GM13977 (cell line): ENCODE measurements around the gene IL32.
A peak's percentile ranks its signal among the peaks of the same experiment; 100 is the strongest.
"Not testable (repeated sequence)": the region's sequence is repeated elsewhere in the genome, so short reads cannot be mapped to it uniquely, and the experiment has no call there.

ENCODE experiments used
- DNase-seq: peaks from one replicate; pipeline ENCODE4 v3.0.0; 2012; ENCODE audit warnings: low spot score
- CTCF ChIP-seq: IDR thresholded peaks from 2 replicates; pipeline ENCODE4 v1.5.1; 2012; ENCODE audit warnings: mild to moderate bottlenecking, control low read depth; ENCODE audit not compliant: insufficient read depth; ENCODE audit errors: extremely low read depth, missing control alignments
- in situ Hi-C: fragments of 300-500 bp; cut with MboI; formaldehyde crosslinking; loops from one replicate; pipeline ENCODE4 v1.12.0; 2022; ENCODE audit warnings: low sequenced_read_pairs, low pct_unique_long_range_greater_than_20kb, mixed read lengths, inconsistent platforms; ENCODE audit not compliant: unreplicated experiment

IL32 gene

GRCh38 chr16:3047387-3047720 is 18.1 kb upstream of the IL32 start:
- in situ Hi-C loops: no loop called here
- DNase-seq: no peak

GRCh38 chr16:3049921-3050481 is 15.4 kb upstream of the IL32 start:
- in situ Hi-C loops: no loop called here
- peak; percentile 9 for DNase-seq
- TF ChIP-seq CTCF: no peak

More at GRCh38 chr16:3047387-3047720, 18.1 kb upstream of the IL32 start:
- TF ChIP-seq CTCF: no peak

- no peak for DNase-seq
- in situ Hi-C loops: no loop called here
- no peak for TF ChIP-seq CTCF
Measured at GRCh38 chr16:3050487-3050886, 15.0 kb upstream of the IL32 start.

- DNase-seq: no peak
- no peak for TF ChIP-seq CTCF
- in situ Hi-C loops: no loop called here
Measured at GRCh38 chr16:3051009-3051408, 14.4 kb upstream of the IL32 start.

GRCh38 chr16:3051494-3051893 is 13.9 kb upstream of the IL32 start:
- peak; percentile 14 for DNase-seq
- TF ChIP-seq CTCF: no peak
- in situ Hi-C loops: no loop called here

- DNase-seq, in situ Hi-C loops: not testable (repeated sequence)
Measured at GRCh38 chr16:3052571-3053329, 12.7 kb upstream of the IL32 start.

GRCh38 chr16:3053330-3053710 is 12.1 kb upstream of the IL32 start:
- DNase-seq, in situ Hi-C loops: not testable (repeated sequence)
- TF ChIP-seq CTCF: peak; percentile 11
